GM06990 (cell line): Measurements from ENCODE around the gene LRMDA.

Experiments used
- DNase-seq: peaks from one replicate; pipeline ENCODE4 v3.0.0-alpha.2; 2011; ENCODE audit not compliant: insufficient read length; ENCODE audit errors: extremely low read depth
- H3K27me3 ChIP-seq: replicated peaks from 2 replicates; pipeline ENCODE4 v1.6.0; 2011; ENCODE audit warnings: low read length; ENCODE audit not compliant: control insufficient read depth, insufficient read depth
- H3K36me3 ChIP-seq: 2 replicates; pipeline ENCODE4 v1.5.1; 2011; ENCODE audit warnings: low read length; ENCODE audit not compliant: control insufficient read depth, insufficient read depth
- H3K4me3 ChIP-seq: replicated peaks from 2 replicates; pipeline ENCODE4 v1.5.1; 2011; ENCODE audit warnings: low read depth, mild to moderate bottlenecking, control low read depth, low read length
- CTCF ChIP-seq: IDR thresholded peaks from 2 replicates; pipeline ENCODE4 v1.5.1; 2011; ENCODE audit warnings: low read length, control low read depth, mild to moderate bottlenecking, inconsistent platforms; ENCODE audit not compliant: insufficient read depth, poor library complexity, severe bottlenecking

The LRMDA gene

GRCh38 chr10:76111404-76111803, 680.0 kb downstream of the LRMDA start:
- H3K4me3 ChIP-seq: no peak overlapping the region

GRCh38 chr10:76111986-76112825, 680.8 kb downstream of the LRMDA start:
- no peak for TF ChIP-seq CTCF
- Histone ChIP-seq H3K4me3 (no peak overlapping the region), H3K27me3 (no peaks in the 10 kb centered on the region; the same call in 1 of the 2 replicates), H3K36me3 (no peaks in the 10 kb centered on the region)
- DNase-seq: no peak

More at GRCh38 chr10:76111404-76111803, 680.0 kb downstream of the LRMDA start:
- Histone ChIP-seq H3K36me3 (no peaks in the 10 kb centered on the region), H3K27me3 (no peaks in the 10 kb centered on the region; the same call in 1 of the 2 replicates)
- TF ChIP-seq CTCF: no peak
- no peak for DNase-seq

GRCh38 chr10:76112826-76113150, 681.4 kb downstream of the LRMDA start:
- Histone ChIP-seq H3K27me3 (no peaks in the 10 kb centered on the region; the same call in 1 of the 2 replicates), H3K4me3 (no peak overlapping the region), H3K36me3 (no peaks in the 10 kb centered on the region)
- no peak for TF ChIP-seq CTCF
- DNase-seq: no peak

GRCh38 chr10:76113952-76114351, 682.5 kb downstream of the LRMDA start:
- H3K36me3 ChIP-seq: no peaks in the 10 kb centered on the region
- no peak for DNase-seq
- no peak for TF ChIP-seq CTCF
- no peaks in the 10 kb centered on the region; the same call in 1 of the 2 replicates for H3K27me3 ChIP-seq
- no peak overlapping the region for H3K4me3 ChIP-seq

GRCh38 chr10:76114581-76115001, 683.2 kb downstream of the LRMDA start:
- H3K4me3 ChIP-seq: no peak overlapping the region
- H3K27me3 ChIP-seq: no peaks in the 10 kb centered on the region; the same call in 1 of the 2 replicates
- no peak for DNase-seq
- H3K36me3 ChIP-seq: no peaks in the 10 kb centered on the region
- TF ChIP-seq CTCF: no peak
